H1 (cell line): Measurements from ENCODE around the gene KCNH4. TPM values are rescaled to one million over a fixed set of nuclear protein-coding genes. Genes with fewer than 3 reads are reported as not detected.

Source experiments
- BRCA1 ChIP-seq: IDR thresholded peaks from 2 replicates; pipeline ENCODE4 v1.6.1; 2012; ENCODE audit warnings: low read depth, low read length, improper control_type of control experiment
- CEBPB ChIP-seq: IDR thresholded peaks from 2 replicates; pipeline ENCODE4 v1.6.1; 2012; ENCODE audit warnings: low read depth, low read length
- EZH2 ChIP-seq: fragments of 200-600 bp; sonication (generic); IDR thresholded peaks from 2 replicates; pipeline ENCODE4 v1.7.1; 2012; ENCODE audit warnings: low read depth, mild to moderate bottlenecking, moderate library complexity, low read length, inconsistent platforms; ENCODE audit not compliant: severe bottlenecking
- GABPA ChIP-seq: IDR thresholded peaks from 2 replicates; pipeline ENCODE4 v1.6.1; 2011; ENCODE audit warnings: mild to moderate bottlenecking, low read length, moderate library complexity, borderline replicate concordance; ENCODE audit not compliant: insufficient read depth
- HDAC2 ChIP-seq, 2 experiments: fragments of 300-600 bp in 1 of 2; sonication (generic) in 1 of 2; IDR thresholded peaks; 2 replicates each; pipeline ENCODE4 v1.6.1; 2011 to 2012; ENCODE audit warnings: low read depth in 2 of 2, low read length in 2 of 2, mild to moderate bottlenecking in 2 of 2, moderate library complexity in 2 of 2, borderline replicate concordance in 1 of 2, inconsistent platforms in 1 of 2
- HDAC6 ChIP-seq: IDR thresholded peaks from one replicate; pipeline ENCODE4 v1.7.1; 2012; ENCODE audit warnings: low read depth, mild to moderate bottlenecking, inconsistent platforms, low read length, moderate library complexity
- JUND ChIP-seq: IDR thresholded peaks from 2 replicates; pipeline ENCODE4 v1.6.1; 2011; ENCODE audit warnings: mild to moderate bottlenecking, improper control_type of control experiment, low read length
- KDM1A ChIP-seq: fragments of 200-600, 300-600 bp; sonication (generic); IDR thresholded peaks from 2 replicates; pipeline ENCODE4 v1.7.1; 2016; ENCODE audit warnings: mild to moderate bottlenecking, low read length, borderline replicate concordance
- NANOG ChIP-seq: IDR thresholded peaks from 2 replicates; pipeline ENCODE4 v1.6.1; 2011; ENCODE audit warnings: low read length, low read depth, mild to moderate bottlenecking, inconsistent platforms; ENCODE audit not compliant: insufficient read depth, poor library complexity, severe bottlenecking
- PHF8 ChIP-seq: fragments of 200-600 bp; sonication (generic); conservative IDR thresholded peaks from 2 replicates; pipeline ENCODE4 v1.7.1; 2012; ENCODE audit warnings: low read depth, mild to moderate bottlenecking, inconsistent platforms, low read length, moderate library complexity
- POLR2AphosphoS5 ChIP-seq: IDR thresholded peaks from 2 replicates; pipeline ENCODE4 v1.6.1; 2011; ENCODE audit warnings: low read depth, low read length
- POU5F1 ChIP-seq: IDR thresholded peaks from 2 replicates; pipeline ENCODE4 v1.6.1; 2011; ENCODE audit warnings: low read depth, mild to moderate bottlenecking, low read length, moderate library complexity
- RNF2 ChIP-seq: fragments of 200-900, 300-1000 bp; sonication (generic); IDR thresholded peaks from 2 replicates; pipeline ENCODE4 v1.7.1; 2016; ENCODE audit warnings: borderline replicate concordance, low read depth, mild to moderate bottlenecking, antibody characterized with exemption, low read length; ENCODE audit not compliant: poor library complexity, severe bottlenecking; ENCODE audit errors: missing control alignments
- SAP30 ChIP-seq: fragments of 300-600 bp; sonication (generic); IDR thresholded peaks from 2 replicates; pipeline ENCODE4 v1.7.1; 2012; ENCODE audit warnings: low read length, moderate library complexity, mild to moderate bottlenecking, inconsistent platforms; ENCODE audit not compliant: insufficient read depth, insufficient replicate concordance
- SIRT6 ChIP-seq: IDR thresholded peaks from one replicate; pipeline ENCODE4 v1.7.1; 2012; ENCODE audit warnings: low read length, inconsistent platforms
- SIX5 ChIP-seq: IDR thresholded peaks from 2 replicates; pipeline ENCODE4 v1.6.1; 2011; ENCODE audit warnings: mild to moderate bottlenecking, low read depth, low read length
- SP1 ChIP-seq: IDR thresholded peaks from 2 replicates; pipeline ENCODE4 v1.6.1; 2011; ENCODE audit warnings: low read depth, low read length
- TAF1 ChIP-seq: IDR thresholded peaks from 2 replicates; pipeline ENCODE4 v1.6.1; 2011; ENCODE audit warnings: mild to moderate bottlenecking, low read depth, low read length
- TCF12 ChIP-seq: IDR thresholded peaks from 2 replicates; pipeline ENCODE4 v1.6.1; 2011; ENCODE audit warnings: low read depth, mild to moderate bottlenecking, low read length
- TEAD4 ChIP-seq: IDR thresholded peaks from 2 replicates; pipeline ENCODE4 v1.6.1; 2012; ENCODE audit warnings: low read depth, low read length, inconsistent platforms, mixed read lengths
- polyA plus RNA-seq, 7 experiments: library from polyadenylated mRNA; depleted of rRNA in 3 of 7; stranded (reverse) in 5 of 7; unstranded in 2 of 7; fragments of >200 nt in 5 of 7; fragments of 200-250 nt in 2 of 7; gene quantifications; 1 replicate in 5 of 7; 2 replicates in 1 of 7; 4 replicates in 1 of 7; pipeline versions ENCODE4 v1.2.1 to v1.2.3, GENCODE V29; 2011 to 2013; ENCODE audit warnings: missing spikeins in 2 of 7, mixed read lengths in 2 of 7
- total RNA-seq: library from RNA; stranded (reverse); fragmentation: NEBNext Ultra II Directional; extraction: Animal tissue kit (Norgen Biotek cat#: 25700); gene quantifications from 2 replicates; pipeline ENCODE4 v1.2.1, GENCODE V29; 2021
- TF ChIP-seq, protein P1 (sequence below): IDR thresholded peaks from 2 replicates; pipeline ENCODE4 v1.6.1; 2012; ENCODE audit warnings: inconsistent platforms

KCNH4 gene
- total and polyA plus RNA-seq, 2 of the 8 experiments (the other 6 are each of a cell fraction or from before 2014, with no cell fraction given): 0.44 to 0.47 TPM

DNA sequence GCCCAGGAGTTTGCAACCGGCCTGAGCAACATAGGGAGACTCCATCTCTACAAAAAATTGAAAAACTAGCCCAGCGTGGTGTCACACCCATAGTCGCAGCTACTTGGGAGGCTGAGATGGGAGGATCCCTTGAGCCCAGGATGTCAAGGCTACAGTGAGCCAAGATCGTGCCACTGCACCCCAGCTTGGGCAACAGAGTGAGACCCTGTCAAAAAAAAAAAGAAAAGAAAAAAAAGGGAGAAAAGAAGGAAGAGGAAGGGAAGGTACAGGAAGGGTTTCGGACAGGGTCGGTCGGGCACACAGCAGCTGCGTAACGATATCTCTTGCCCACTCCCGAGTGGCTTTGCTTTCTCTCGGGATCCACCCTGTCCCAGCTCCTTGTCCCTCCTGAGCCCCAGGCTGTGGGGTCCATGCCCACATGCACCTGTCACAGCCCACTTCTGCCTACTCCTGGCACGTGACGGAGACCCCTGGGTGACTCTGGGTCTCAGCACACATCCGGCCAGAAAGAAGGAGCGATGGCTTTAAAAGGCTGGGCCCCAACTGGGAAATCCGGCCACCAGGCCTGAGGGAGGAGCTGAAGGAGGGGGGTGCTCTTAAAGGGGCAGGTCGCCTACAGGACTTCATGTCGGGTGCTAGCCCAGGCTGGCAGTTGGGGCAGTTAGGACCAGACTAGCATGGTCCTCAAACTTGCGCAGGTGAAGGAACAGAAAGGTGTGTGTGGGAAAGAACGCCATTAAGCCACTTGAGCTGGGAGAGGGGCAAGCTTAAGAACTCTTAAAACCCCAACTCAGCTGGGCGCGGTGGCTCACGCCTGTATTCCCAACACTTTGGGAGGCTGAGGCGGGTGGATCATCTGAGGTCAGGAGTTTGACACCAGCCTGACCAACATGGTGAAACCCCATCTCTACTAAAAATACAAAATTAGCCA, 13.3 kb upstream of the KCNH4 start, which contains the start of gene GHDC (continued):
- TF ChIP-seq, protein P1, sequence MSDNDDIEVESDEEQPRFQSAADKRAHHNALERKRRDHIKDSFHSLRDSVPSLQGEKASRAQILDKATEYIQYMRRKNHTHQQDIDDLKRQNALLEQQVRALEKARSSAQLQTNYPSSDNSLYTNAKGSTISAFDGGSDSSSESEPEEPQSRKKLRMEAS: peak; percentile 75
- TF ChIP-seq RNF2: no peak
- 0 out of 2 replicates have a peak, but pooled peaks have one; percentile 23 for TF ChIP-seq GABPA
- no peak; a peak in 1 of 4 replicates for TF ChIP-seq HDAC2 (IDR thresholded peaks at IDR 0.05; ENCODE audit: borderline replicate concordance in 1 of 2, low read depth in 2 of 2, low read length in 2 of 2)
- no peak for TF ChIP-seq CEBPB
- no peak for TF ChIP-seq BRCA1
- 0 out of 2 replicates have a peak, but pooled peaks have one; percentile 40 for TF ChIP-seq TAF1
- no peak for TF ChIP-seq POLR2AphosphoS5
- no peak for TF ChIP-seq POU5F1
- TF ChIP-seq SP1: peak; percentile 91
- TF ChIP-seq PHF8: no peak
- no peak for TF ChIP-seq SAP30
- TF ChIP-seq SIX5: no peak
- no peak for TF ChIP-seq EZH2
- no peak for TF ChIP-seq SIRT6
- TF ChIP-seq TEAD4: no peak
- no peak for TF ChIP-seq JUND
- TF ChIP-seq HDAC6: no peak
- no peak for TF ChIP-seq TCF12
- no peak for TF ChIP-seq NANOG
- TF ChIP-seq KDM1A: peak; percentile 42; the same call in 1 of the 2 replicates
